IMR-90 (cell line): ENCODE measurements around the gene TRIP6.

Experiments used
- CEBPB ChIP-seq: IDR thresholded peaks from 2 replicates; pipeline ENCODE4 v1.6.1; 2012; ENCODE audit warnings: low read depth, low read length, improper control_type of control experiment
- CHD1 ChIP-seq: IDR thresholded peaks from 2 replicates; pipeline ENCODE4 v1.6.1; 2012; ENCODE audit warnings: low read depth, low read length, improper control_type of control experiment
- MAFK ChIP-seq: IDR thresholded peaks from 2 replicates; pipeline ENCODE4 v1.6.1; 2012; ENCODE audit warnings: low read depth, low read length, improper control_type of control experiment
- MXI1 ChIP-seq: IDR thresholded peaks from 2 replicates; pipeline ENCODE4 v1.6.1; 2012; ENCODE audit warnings: low read depth, mild to moderate bottlenecking, low read length, moderate library complexity, borderline replicate concordance
- NFE2L2 ChIP-seq: fragments of 150-350 bp; IDR thresholded peaks from 2 replicates; pipeline ENCODE4 v1.6.1; 2016; ENCODE audit warnings: low read depth, mild to moderate bottlenecking, low read length
- POLR2A ChIP-seq: IDR thresholded peaks from 2 replicates; pipeline ENCODE4 v1.6.1; 2012; ENCODE audit warnings: mild to moderate bottlenecking, low read depth, low read length
- RAD21 ChIP-seq: IDR thresholded peaks from 2 replicates; pipeline ENCODE4 v1.6.1; 2012; ENCODE audit warnings: low read length, improper control_type of control experiment
- RCOR1 ChIP-seq: IDR thresholded peaks from 2 replicates; pipeline ENCODE4 v1.6.1; 2012; ENCODE audit warnings: mild to moderate bottlenecking, low read length, improper control_type of control experiment; ENCODE audit not compliant: insufficient replicate concordance
- RFX5 ChIP-seq: IDR thresholded peaks from 2 replicates; pipeline ENCODE4 v1.8.0; 2012; ENCODE audit warnings: low read depth, mild to moderate bottlenecking, low read length, moderate library complexity
- SMC3 ChIP-seq: fragments of 150-350 bp; IDR thresholded peaks from 2 replicates; pipeline ENCODE4 v1.6.1; 2016; ENCODE audit warnings: low read depth, mild to moderate bottlenecking, antibody characterized with exemption, low read length, moderate library complexity
- TF ChIP-seq, protein P1 (sequence below): conservative IDR thresholded peaks from 2 replicates; pipeline ENCODE4 v1.5.1; 2012; ENCODE audit warnings: mild to moderate bottlenecking, low read depth, low read length, improper control_type of control experiment
- TF ChIP-seq, protein P2 (sequence below): fragments of 150-350 bp; IDR thresholded peaks from 2 replicates; pipeline ENCODE4 v1.6.1; 2017; ENCODE audit warnings: mild to moderate bottlenecking, antibody characterized with exemption, low read length, low read depth
- TF ChIP-seq, protein P3 (sequence below): fragments of 150-350 bp; IDR thresholded peaks from 2 replicates; pipeline ENCODE4 v1.6.1; 2016; ENCODE audit warnings: low read depth, mild to moderate bottlenecking, low read length, moderate library complexity, borderline replicate concordance

DNA sequence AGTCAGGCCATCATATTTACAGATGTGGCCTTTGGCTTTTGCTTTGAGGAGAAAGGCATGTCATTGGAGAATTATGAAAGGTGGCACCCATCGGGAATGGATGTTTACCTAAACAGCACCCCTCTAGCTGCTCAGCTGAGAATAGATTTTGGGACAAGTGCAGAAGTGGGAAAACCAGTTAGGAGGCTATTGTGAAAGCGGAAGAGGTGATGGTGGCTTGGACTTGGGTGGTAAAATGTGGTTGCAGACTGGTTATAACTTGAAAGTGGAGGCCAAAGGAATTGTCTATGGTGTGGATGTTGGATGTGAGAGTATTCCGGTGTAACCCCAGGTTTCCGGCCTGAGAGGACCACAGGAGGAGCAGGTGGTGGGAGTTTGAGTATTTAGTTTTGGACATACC, 19.8 kb upstream of the TRIP6 start:
- TF ChIP-seq, protein P1, sequence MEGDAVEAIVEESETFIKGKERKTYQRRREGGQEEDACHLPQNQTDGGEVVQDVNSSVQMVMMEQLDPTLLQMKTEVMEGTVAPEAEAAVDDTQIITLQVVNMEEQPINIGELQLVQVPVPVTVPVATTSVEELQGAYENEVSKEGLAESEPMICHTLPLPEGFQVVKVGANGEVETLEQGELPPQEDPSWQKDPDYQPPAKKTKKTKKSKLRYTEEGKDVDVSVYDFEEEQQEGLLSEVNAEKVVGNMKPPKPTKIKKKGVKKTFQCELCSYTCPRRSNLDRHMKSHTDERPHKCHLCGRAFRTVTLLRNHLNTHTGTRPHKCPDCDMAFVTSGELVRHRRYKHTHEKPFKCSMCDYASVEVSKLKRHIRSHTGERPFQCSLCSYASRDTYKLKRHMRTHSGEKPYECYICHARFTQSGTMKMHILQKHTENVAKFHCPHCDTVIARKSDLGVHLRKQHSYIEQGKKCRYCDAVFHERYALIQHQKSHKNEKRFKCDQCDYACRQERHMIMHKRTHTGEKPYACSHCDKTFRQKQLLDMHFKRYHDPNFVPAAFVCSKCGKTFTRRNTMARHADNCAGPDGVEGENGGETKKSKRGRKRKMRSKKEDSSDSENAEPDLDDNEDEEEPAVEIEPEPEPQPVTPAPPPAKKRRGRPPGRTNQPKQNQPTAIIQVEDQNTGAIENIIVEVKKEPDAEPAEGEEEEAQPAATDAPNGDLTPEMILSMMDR = no peak
- TF ChIP-seq NFE2L2 (no peak), POLR2A (no peak), CEBPB (no peak), CHD1 (no peak), SMC3 (no peak), RAD21 (no peak), RCOR1 (no peak), MAFK (no peak), RFX5 (no peak), MXI1 (no peak)
- TF ChIP-seq, protein P2, sequence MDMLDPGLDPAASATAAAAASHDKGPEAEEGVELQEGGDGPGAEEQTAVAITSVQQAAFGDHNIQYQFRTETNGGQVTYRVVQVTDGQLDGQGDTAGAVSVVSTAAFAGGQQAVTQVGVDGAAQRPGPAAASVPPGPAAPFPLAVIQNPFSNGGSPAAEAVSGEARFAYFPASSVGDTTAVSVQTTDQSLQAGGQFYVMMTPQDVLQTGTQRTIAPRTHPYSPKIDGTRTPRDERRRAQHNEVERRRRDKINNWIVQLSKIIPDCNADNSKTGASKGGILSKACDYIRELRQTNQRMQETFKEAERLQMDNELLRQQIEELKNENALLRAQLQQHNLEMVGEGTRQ = no peak
- TF ChIP-seq, protein P3, sequence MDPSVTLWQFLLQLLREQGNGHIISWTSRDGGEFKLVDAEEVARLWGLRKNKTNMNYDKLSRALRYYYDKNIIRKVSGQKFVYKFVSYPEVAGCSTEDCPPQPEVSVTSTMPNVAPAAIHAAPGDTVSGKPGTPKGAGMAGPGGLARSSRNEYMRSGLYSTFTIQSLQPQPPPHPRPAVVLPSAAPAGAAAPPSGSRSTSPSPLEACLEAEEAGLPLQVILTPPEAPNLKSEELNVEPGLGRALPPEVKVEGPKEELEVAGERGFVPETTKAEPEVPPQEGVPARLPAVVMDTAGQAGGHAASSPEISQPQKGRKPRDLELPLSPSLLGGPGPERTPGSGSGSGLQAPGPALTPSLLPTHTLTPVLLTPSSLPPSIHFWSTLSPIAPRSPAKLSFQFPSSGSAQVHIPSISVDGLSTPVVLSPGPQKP = no peak
